SK-N-SH (cell line): ENCODE results near the gene PTPDC1.

Source experiments
- CTCF ChIP-seq: fragments of 200-600 bp; sonication (generic); IDR thresholded peaks from 2 replicates; pipeline ENCODE4 v1.6.1; 2017; ENCODE audit warnings: antibody characterized with exemption, mild to moderate bottlenecking, moderate library complexity
- ELF1 ChIP-seq: IDR thresholded peaks from 2 replicates; pipeline ENCODE4 v1.4.0; 2012
- EP300 ChIP-seq, 2 experiments: IDR thresholded peaks; 2 replicates each; pipeline versions ENCODE4 v1.4.0 to v1.6.1; 2012; ENCODE audit warnings: borderline replicate concordance in 1 of 2, low read depth in 1 of 2, low read length in 1 of 2
- EZH2phosphoT487 ChIP-seq: fragments of 200-600 bp; sonication (generic); IDR thresholded peaks from 2 replicates; pipeline ENCODE4 v1.6.1; 2017; ENCODE audit warnings: low read depth, mixed run types, mild to moderate bottlenecking, antibody characterized with exemption, moderate library complexity, borderline replicate concordance
- JUND ChIP-seq: IDR thresholded peaks from 2 replicates; pipeline ENCODE4 v1.4.0; 2012
- SMC3 ChIP-seq: IDR thresholded peaks from 2 replicates; pipeline ENCODE4 v1.6.1; 2012; ENCODE audit warnings: low read depth, low read length, improper control_type of control experiment
- TAF1 ChIP-seq: IDR thresholded peaks from 2 replicates; pipeline ENCODE4 v1.6.1; 2012; ENCODE audit warnings: low read depth, mild to moderate bottlenecking, low read length, moderate library complexity, borderline replicate concordance
- USF2 ChIP-seq: fragments of 150-350 bp; IDR thresholded peaks from 2 replicates; pipeline ENCODE4 v1.6.1; 2017; ENCODE audit warnings: antibody characterized with exemption, low read length, low read depth, borderline replicate concordance
- YY1 ChIP-seq: IDR thresholded peaks from 2 replicates; pipeline ENCODE4 v1.4.0; 2012; ENCODE audit warnings: low read depth, mild to moderate bottlenecking

- TF ChIP-seq EP300 (IDR thresholded peaks at IDR 0.05; ENCODE audit: borderline replicate concordance in 1 of 2, low read depth in 1 of 2, low read length in 1 of 2) (no peak), YY1 (no peak), USF2 (no peak), CTCF (no peak), EZH2phosphoT487 (no peak), JUND (no peak), ELF1 (no peak), SMC3 (no peak), TAF1 (no peak)
These were observed 6.2 kb upstream of the PTPDC1 start for GRCh38 chr9:94078086-94078485.
